Keratinocyte (primary cell): ENCODE data around the gene ADI1. TPM values are rescaled to one million over a fixed set of nuclear protein-coding genes. Genes with fewer than 3 reads are reported as not detected.

ENCODE experiments used
- DNase-seq: peaks from one replicate; pipeline ENCODE4 v3.0.0-alpha.2; 2011; ENCODE audit warnings: low read depth, missing footprints, low spot score
- FAIRE-seq: peaks from 2 replicates; lab custom pipeline; 2011; peaks lifted over from hg19 to GRCh38; lab: Jason Lieb, UNC
- H2AFZ ChIP-seq: 2 replicates; pipeline ENCODE4 v1.6.0; 2012; ENCODE audit warnings: low read length, control low read depth, inconsistent platforms; ENCODE audit not compliant: control insufficient read depth
- H3K27ac ChIP-seq: 2 replicates; pipeline ENCODE4 v1.5.1; 2011; ENCODE audit warnings: low read length; ENCODE audit not compliant: control insufficient read depth, insufficient read depth
- H3K27me3 ChIP-seq: 3 replicates; pipeline ENCODE4 v1.6.0; 2011; ENCODE audit warnings: low read length; ENCODE audit not compliant: control insufficient read depth, insufficient read depth; ENCODE audit errors: extremely low read depth
- H3K36me3 ChIP-seq, 2 experiments: 2 replicates in 1 of 2; 3 replicates in 1 of 2; pipeline ENCODE4 v1.5.1; 2011; ENCODE audit warnings: low read length in 2 of 2, mild to moderate bottlenecking in 1 of 2; ENCODE audit not compliant: control insufficient read depth in 2 of 2, insufficient read depth in 2 of 2; ENCODE audit errors: extremely low read depth in 1 of 2
- H3K4me1 ChIP-seq: 3 replicates; pipeline ENCODE4 v1.5.1; 2011; ENCODE audit warnings: low read length; ENCODE audit not compliant: control insufficient read depth, insufficient read depth; ENCODE audit errors: extremely low read depth
- H3K4me2 ChIP-seq: 3 replicates; pipeline ENCODE4 v1.6.0; 2011; ENCODE audit warnings: low read depth, low read length; ENCODE audit not compliant: control insufficient read depth, insufficient read depth; ENCODE audit errors: extremely low read depth
- H3K4me3 ChIP-seq, 3 experiments: fragments of 200-600 bp in 1 of 3; sonication (generic) in 1 of 3; 2 replicates in 2 of 3; 3 replicates in 1 of 3; pipeline ENCODE4 v1.5.1; 2011 to 2016; ENCODE audit warnings: low read length in 3 of 3, mild to moderate bottlenecking in 3 of 3, control low read depth in 2 of 3, inconsistent platforms in 1 of 3, low read depth in 1 of 3, mixed read lengths in 1 of 3, mixed run types in 1 of 3, moderate library complexity in 1 of 3; ENCODE audit not compliant: control insufficient read depth in 2 of 3, insufficient read depth in 2 of 3; ENCODE audit errors: extremely low read depth in 1 of 3
- H3K79me2 ChIP-seq: 2 replicates; pipeline ENCODE4 v1.6.0; 2012; ENCODE audit warnings: low read length; ENCODE audit not compliant: control insufficient read depth, insufficient read depth
- H3K9ac ChIP-seq: 3 replicates; pipeline ENCODE4 v1.6.0; 2011; ENCODE audit warnings: low read length; ENCODE audit not compliant: control insufficient read depth, insufficient read depth; ENCODE audit errors: extremely low read depth
- H3K9me1 ChIP-seq: 3 replicates; pipeline ENCODE4 v1.6.0; 2011; ENCODE audit warnings: low read length; ENCODE audit not compliant: control insufficient read depth, insufficient read depth; ENCODE audit errors: extremely low read depth
- H3K9me3 ChIP-seq: 2 replicates; pipeline ENCODE4 v1.5.1; 2012; ENCODE audit warnings: low read depth, low read length; ENCODE audit not compliant: control insufficient read depth
- H4K20me1 ChIP-seq: 3 replicates; pipeline ENCODE4 v1.6.0; 2011; ENCODE audit warnings: low read length; ENCODE audit not compliant: control insufficient read depth, insufficient read depth; ENCODE audit errors: extremely low read depth
- EZH2 ChIP-seq: IDR thresholded peaks from one replicate; pipeline ENCODE4 v1.6.1; 2012; ENCODE audit warnings: inconsistent platforms, mild to moderate bottlenecking, low read length, moderate library complexity
- dilution Hi-C: fragments of 300-500 bp; cut with MboI; formaldehyde crosslinking; loops from one replicate; pipeline ENCODE4 v1.7.0; 2020; ENCODE audit warnings: low sequenced_read_pairs; ENCODE audit not compliant: extremely low pct_ligation_motif_present
- polyA plus RNA-seq, 5 experiments: library from polyadenylated mRNA; depleted of rRNA in 3 of 5; stranded (reverse) in 3 of 5; stranded (forward) in 1 of 5; unstranded in 1 of 5; fragments of >200 nt; gene quantifications; 1 replicate in 1 of 5; 2 replicates in 3 of 5; 3 replicates in 1 of 5; pipeline versions ENCODE4 v1.2.1 to v1.2.3, GENCODE V29; 2011 to 2012; ENCODE audit warnings: missing spikeins in 2 of 5, low read depth in 1 of 5, low replicate concordance in 1 of 5
- TF ChIP-seq, protein P1 (sequence below), 3 experiments: IDR thresholded peaks in 1 of 3; conservative IDR thresholded peaks in 1 of 3; optimal IDR thresholded peaks in 1 of 3; 2 replicates in 2 of 3; 3 replicates in 1 of 3; pipeline versions ENCODE3 to v1.5.1; 2011; ENCODE audit warnings: low read length in 3 of 3, mild to moderate bottlenecking in 3 of 3, moderate library complexity in 2 of 3, control low read depth in 1 of 3, inconsistent platforms in 1 of 3; ENCODE audit not compliant: insufficient read depth in 2 of 3; ENCODE audit errors: extremely low read depth in 1 of 3

Gene ADI1
- polyA plus RNA-seq, 1 donor (not counting 4 experiments of a cell fraction or from before 2014, with no cell fraction given), result 47.4 TPM

DNA sequence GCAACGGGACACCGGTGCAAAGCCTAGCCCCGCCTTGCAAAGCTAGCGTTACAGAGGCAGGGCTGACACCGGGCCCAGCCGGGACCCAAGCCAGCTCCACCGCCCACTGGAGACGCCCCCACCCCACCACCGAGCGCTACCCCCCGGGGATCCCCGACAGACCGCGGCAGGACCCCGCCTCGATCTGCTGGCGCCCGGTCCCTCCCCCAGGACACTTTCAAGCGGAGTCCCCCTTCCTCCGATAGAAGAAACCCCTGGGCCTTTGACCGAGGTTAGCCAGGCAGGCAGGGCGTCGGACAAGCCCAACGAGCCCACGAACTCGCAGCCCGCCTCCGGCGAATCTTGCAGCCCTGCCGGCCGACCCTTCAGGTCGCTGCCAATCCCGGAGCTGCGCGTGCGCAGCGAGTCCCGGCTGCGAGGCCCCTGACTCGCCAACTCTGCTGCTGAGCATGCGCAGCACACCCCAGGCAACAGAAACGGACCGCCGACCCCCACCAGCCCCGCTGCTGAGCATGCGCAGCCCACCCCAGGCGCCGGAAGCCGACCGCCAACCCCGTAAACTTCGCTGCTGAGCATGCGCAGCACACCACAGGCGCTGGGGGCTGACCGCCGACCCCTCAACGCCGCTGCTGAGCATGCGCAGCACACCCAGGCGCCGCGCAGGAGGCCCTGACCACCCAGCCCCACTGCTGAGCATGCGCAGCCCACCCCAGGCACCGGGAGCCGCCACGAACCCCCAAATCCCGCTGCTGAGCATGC is 656 bp downstream of the ADI1 start:
- Histone ChIP-seq H3K4me1 (peaks cover 11% of the 10 kb centered on the region), H3K4me2 (peak overlapping the region; percentile 94), H3K4me3 (peak overlapping the region; percentile 76 to 97 (median 87)), H3K36me3 (peaks cover 0 to 2% of the 10 kb centered on the region in 2 experiments), H4K20me1 (no peaks in the 10 kb centered on the region), H3K27me3 (no peaks in the 10 kb centered on the region), H3K9me1 (no peaks in the 10 kb centered on the region), H2AFZ (peak overlapping the region; percentile 89), H3K9me3 (no peaks in the 10 kb centered on the region), H3K79me2 (peaks cover 12% of the 10 kb centered on the region), H3K9ac (peak overlapping the region; percentile 84), H3K27ac (peak overlapping the region; percentile 70)
- no peak for TF ChIP-seq EZH2
- TF ChIP-seq, protein P1, sequence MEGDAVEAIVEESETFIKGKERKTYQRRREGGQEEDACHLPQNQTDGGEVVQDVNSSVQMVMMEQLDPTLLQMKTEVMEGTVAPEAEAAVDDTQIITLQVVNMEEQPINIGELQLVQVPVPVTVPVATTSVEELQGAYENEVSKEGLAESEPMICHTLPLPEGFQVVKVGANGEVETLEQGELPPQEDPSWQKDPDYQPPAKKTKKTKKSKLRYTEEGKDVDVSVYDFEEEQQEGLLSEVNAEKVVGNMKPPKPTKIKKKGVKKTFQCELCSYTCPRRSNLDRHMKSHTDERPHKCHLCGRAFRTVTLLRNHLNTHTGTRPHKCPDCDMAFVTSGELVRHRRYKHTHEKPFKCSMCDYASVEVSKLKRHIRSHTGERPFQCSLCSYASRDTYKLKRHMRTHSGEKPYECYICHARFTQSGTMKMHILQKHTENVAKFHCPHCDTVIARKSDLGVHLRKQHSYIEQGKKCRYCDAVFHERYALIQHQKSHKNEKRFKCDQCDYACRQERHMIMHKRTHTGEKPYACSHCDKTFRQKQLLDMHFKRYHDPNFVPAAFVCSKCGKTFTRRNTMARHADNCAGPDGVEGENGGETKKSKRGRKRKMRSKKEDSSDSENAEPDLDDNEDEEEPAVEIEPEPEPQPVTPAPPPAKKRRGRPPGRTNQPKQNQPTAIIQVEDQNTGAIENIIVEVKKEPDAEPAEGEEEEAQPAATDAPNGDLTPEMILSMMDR (optimal IDR thresholded peaks at IDR 0.05 in 1 of 3, IDR thresholded peaks at IDR 0.05 in 1 of 3, conservative IDR thresholded peaks at IDR 0.05 in 1 of 3; ENCODE audit: extremely low read depth in 1 of 3, insufficient read depth in 2 of 3, low read length in 3 of 3), result no peak
- dilution Hi-C loops, result no loop called here
- FAIRE-seq, result no peak
- DNase-seq, result peak; percentile 88

DNA sequence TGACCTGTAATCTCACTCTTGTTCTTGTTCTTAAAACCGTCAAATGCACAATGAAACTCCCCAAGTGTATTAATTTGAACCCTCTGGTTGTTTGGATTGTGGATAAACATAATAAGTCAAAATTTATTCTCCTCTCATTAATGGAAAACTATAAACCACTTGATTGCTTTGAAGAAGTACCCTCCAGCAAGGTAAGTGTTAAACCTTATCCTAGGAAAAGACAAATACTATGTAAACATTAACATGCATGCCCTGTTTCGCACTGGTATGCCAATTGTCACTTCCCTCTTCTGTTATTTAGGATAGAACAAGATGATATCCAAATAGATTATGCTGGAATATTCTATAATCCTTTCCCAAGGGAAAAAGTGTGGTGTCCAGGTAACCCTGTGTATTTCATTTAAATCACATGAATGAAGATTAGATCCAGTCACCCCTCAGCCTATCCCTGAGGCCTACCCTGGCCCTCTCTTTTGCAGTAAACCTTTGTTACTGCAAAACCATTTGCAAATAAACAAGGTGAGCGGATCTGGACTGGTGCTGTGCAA is 1.3 kb downstream of the ADI1 start:
- no peak for TF ChIP-seq EZH2
- TF ChIP-seq, protein P1 (optimal IDR thresholded peaks at IDR 0.05 in 1 of 3, IDR thresholded peaks at IDR 0.05 in 1 of 3, conservative IDR thresholded peaks at IDR 0.05 in 1 of 3; ENCODE audit: extremely low read depth in 1 of 3, insufficient read depth in 2 of 3, low read length in 3 of 3), result no peak
- H3K27ac ChIP-seq, result peak overlapping the region; percentile 68
- peak overlapping the region; percentile 84 for H3K9ac ChIP-seq
- H4K20me1 ChIP-seq, result no peaks in the 10 kb centered on the region
- peaks cover 9% of the 10 kb centered on the region for H3K4me1 ChIP-seq
- peak overlapping the region; percentile 74 to 97 (median 87) for H3K4me3 ChIP-seq
- FAIRE-seq (no peak), DNase-seq (no peak)
- dilution Hi-C loops, result no loop called here
- no peaks in the 10 kb centered on the region for H3K27me3 ChIP-seq
- peak overlapping the region; percentile 89 for H2AFZ ChIP-seq
- no peaks in the 10 kb centered on the region for H3K9me1 ChIP-seq
- H3K4me2 ChIP-seq, result peak overlapping the region; percentile 75
- H3K9me3 ChIP-seq, result no peaks in the 10 kb centered on the region
- H3K79me2 ChIP-seq, result peaks cover 12% of the 10 kb centered on the region
- peaks cover 0 to 2% of the 10 kb centered on the region in 2 experiments for H3K36me3 ChIP-seq
